HepG2 (cell line): Measurements from ENCODE around the gene VPS18. TPM values are rescaled to one million over a fixed set of nuclear protein-coding genes. Genes with fewer than 3 reads are reported as not detected.

Experiments
- ELF3 ChIP-seq: IDR thresholded peaks from 2 replicates; pipeline ENCODE4 v1.6.1; 2016; ENCODE audit warnings: missing genetic modification reagents, missing compliant biosample characterization
- SALL1 ChIP-seq: sonication (generic); formaldehyde crosslinking; IDR thresholded peaks from 2 replicates; pipeline ENCODE4 v1.8.0; 2022; ENCODE audit warnings: mild to moderate bottlenecking, missing genetic modification reagents
- SNAPC2 ChIP-seq: sonication (generic); formaldehyde crosslinking; IDR thresholded peaks from 2 replicates; pipeline ENCODE4 v1.8.1; 2022; ENCODE audit warnings: mild to moderate bottlenecking, missing genetic modification reagents
- ZBTB21 ChIP-seq: sonication (generic); formaldehyde crosslinking; IDR thresholded peaks from 2 replicates; pipeline ENCODE4 v1.4.0; 2020; ENCODE audit warnings: missing genetic modification reagents
- ZNF749 ChIP-seq: sonication (generic); formaldehyde crosslinking; IDR thresholded peaks from 2 replicates; pipeline ENCODE4 v1.8.0; 2022; ENCODE audit warnings: mild to moderate bottlenecking, missing genetic modification reagents, moderate library complexity, borderline replicate concordance
- ZSCAN22 ChIP-seq: sonication (generic); formaldehyde crosslinking; IDR thresholded peaks from 2 replicates; pipeline ENCODE4 v1.4.0; 2020; ENCODE audit warnings: mild to moderate bottlenecking, missing genetic modification reagents
- polyA plus RNA-seq, 8 experiments: library from polyadenylated mRNA; depleted of rRNA in 3 of 8; stranded (reverse) in 7 of 8; unstranded in 1 of 8; fragments of >200 nt; fragmentation: Illumina TruSeq in 4 of 8; extraction: Trizol in 4 of 8; gene quantifications; 2 replicates each; pipeline versions ENCODE4 v1.2.1 to v1.2.3, GENCODE V29; 2011 to 2016; ENCODE audit warnings: low read depth in 4 of 8, missing spikeins in 1 of 8, mixed read lengths in 1 of 8; ENCODE audit not compliant: insufficient read depth in 1 of 8
- total RNA-seq, 5 experiments: library from RNA; depleted of rRNA; stranded (reverse); fragments of >200 nt; fragmentation: Illumina TruSeq; extraction: Trizol; gene quantifications; 2 replicates each; pipeline ENCODE4 v1.2.3, GENCODE V29; 2016; ENCODE audit warnings: low read depth in 1 of 5
- TF ChIP-seq, protein P1 (sequence below): sonication (generic); formaldehyde crosslinking; IDR thresholded peaks from 2 replicates; pipeline ENCODE4 v1.4.0; 2020; ENCODE audit warnings: missing genetic modification reagents, borderline replicate concordance
- TF ChIP-seq, protein P2 (sequence below): sonication (generic); formaldehyde crosslinking; conservative IDR thresholded peaks from 2 replicates; pipeline ENCODE4 v1.5.0; 2020; ENCODE audit warnings: missing genetic modification reagents
- TF ChIP-seq, protein P3 (sequence below): sonication (generic); formaldehyde crosslinking; IDR thresholded peaks from 2 replicates; pipeline ENCODE4 v1.5.1; 2020; ENCODE audit warnings: mild to moderate bottlenecking, missing genetic modification reagents
- TF ChIP-seq, protein P4 (sequence below): sonication (generic); formaldehyde crosslinking; IDR thresholded peaks from 2 replicates; pipeline ENCODE4 v1.4.0; 2020; ENCODE audit warnings: missing genetic modification reagents

VPS18 gene
- total and polyA plus RNA-seq, 2 of the 13 experiments (the other 11 are each of a cell fraction or from before 2014, with no cell fraction given): 5.8 to 17.0 TPM

DNA sequence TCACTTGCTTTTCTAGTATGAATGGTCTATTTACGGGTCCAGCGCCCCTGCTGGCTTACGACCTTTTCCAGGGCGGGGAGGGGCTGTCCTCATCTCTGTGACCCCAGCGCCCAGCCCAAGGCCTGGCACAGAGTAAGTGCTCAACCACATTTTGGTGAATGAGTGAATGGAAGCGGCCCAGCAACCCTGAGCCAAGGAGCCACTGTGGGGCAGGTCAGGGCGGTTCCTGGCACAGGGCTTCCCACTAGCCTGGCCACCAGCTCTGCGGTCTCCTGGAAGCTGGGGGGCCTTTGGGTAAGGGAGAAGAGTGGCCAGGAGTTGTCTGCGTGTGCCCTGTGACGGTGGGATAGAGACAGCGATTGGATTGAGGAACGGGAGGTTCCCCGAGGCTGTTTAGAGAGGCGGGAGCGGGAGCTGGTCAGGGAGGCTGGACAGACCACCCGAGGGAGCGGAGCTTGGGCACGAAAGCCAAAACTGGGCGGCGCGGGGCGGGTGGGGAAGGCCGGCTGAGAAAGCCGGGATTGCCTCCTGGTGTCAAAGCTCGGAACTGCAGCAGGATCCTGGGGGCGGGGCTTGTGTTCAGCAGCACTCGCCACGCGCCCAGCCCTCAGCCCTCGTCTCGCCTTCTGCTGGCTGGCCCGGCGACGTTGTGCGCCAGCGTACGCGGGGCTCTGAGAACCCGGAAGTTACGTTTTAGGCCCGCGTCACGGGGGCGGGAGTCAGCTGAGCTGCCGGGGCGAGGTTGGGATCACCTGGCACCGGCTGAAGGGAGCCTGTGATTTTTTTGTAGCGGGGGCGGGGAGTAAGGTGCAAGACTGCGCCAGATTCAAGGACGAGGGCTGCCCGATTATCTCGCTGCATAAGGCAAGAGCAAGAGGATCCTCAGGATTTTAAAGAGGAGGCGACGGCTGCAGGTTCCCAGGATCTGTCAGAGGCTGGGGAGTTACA lies at the start of gene VPS18 (continued):
- TF ChIP-seq, protein P1, sequence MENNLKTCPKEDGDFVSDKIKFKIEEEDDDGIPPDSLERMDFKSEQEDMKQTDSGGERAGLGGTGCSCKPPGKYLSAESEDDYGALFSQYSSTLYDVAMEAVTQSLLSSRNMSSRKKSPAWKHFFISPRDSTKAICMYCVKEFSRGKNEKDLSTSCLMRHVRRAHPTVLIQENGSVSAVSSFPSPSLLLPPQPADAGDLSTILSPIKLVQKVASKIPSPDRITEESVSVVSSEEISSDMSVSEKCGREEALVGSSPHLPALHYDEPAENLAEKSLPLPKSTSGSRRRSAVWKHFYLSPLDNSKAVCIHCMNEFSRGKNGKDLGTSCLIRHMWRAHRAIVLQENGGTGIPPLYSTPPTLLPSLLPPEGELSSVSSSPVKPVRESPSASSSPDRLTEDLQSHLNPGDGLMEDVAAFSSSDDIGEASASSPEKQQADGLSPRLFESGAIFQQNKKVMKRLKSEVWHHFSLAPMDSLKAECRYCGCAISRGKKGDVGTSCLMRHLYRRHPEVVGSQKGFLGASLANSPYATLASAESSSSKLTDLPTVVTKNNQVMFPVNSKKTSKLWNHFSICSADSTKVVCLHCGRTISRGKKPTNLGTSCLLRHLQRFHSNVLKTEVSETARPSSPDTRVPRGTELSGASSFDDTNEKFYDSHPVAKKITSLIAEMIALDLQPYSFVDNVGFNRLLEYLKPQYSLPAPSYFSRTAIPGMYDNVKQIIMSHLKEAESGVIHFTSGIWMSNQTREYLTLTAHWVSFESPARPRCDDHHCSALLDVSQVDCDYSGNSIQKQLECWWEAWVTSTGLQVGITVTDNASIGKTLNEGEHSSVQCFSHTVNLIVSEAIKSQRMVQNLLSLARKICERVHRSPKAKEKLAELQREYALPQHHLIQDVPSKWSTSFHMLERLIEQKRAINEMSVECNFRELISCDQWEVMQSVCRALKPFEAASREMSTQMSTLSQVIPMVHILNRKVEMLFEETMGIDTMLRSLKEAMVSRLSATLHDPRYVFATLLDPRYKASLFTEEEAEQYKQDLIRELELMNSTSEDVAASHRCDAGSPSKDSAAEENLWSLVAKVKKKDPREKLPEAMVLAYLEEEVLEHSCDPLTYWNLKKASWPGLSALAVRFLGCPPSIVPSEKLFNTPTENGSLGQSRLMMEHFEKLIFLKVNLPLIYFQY (CRISPR knock-in tag): no peak; the same call in 1 of the 2 replicates
- TF ChIP-seq, protein P2, sequence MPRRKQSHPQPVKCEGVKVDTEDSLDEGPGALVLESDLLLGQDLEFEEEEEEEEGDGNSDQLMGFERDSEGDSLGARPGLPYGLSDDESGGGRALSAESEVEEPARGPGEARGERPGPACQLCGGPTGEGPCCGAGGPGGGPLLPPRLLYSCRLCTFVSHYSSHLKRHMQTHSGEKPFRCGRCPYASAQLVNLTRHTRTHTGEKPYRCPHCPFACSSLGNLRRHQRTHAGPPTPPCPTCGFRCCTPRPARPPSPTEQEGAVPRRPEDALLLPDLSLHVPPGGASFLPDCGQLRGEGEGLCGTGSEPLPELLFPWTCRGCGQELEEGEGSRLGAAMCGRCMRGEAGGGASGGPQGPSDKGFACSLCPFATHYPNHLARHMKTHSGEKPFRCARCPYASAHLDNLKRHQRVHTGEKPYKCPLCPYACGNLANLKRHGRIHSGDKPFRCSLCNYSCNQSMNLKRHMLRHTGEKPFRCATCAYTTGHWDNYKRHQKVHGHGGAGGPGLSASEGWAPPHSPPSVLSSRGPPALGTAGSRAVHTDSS (CRISPR knock-in tag): no peak
- TF ChIP-seq ZSCAN22 (CRISPR knock-in tag) (no peak), SNAPC2 (CRISPR knock-in tag) (0 out of 2 replicates have a peak, but pooled peaks have one; percentile 74), ZBTB21 (CRISPR knock-in tag) (peak; percentile 55; the same call in 1 of the 2 replicates), ZNF749 (CRISPR knock-in tag) (no peak; the same call in 1 of the 2 replicates), ELF3 (peak; percentile 80), SALL1 (CRISPR knock-in tag) (peak; percentile 43)
- TF ChIP-seq, protein P3, sequence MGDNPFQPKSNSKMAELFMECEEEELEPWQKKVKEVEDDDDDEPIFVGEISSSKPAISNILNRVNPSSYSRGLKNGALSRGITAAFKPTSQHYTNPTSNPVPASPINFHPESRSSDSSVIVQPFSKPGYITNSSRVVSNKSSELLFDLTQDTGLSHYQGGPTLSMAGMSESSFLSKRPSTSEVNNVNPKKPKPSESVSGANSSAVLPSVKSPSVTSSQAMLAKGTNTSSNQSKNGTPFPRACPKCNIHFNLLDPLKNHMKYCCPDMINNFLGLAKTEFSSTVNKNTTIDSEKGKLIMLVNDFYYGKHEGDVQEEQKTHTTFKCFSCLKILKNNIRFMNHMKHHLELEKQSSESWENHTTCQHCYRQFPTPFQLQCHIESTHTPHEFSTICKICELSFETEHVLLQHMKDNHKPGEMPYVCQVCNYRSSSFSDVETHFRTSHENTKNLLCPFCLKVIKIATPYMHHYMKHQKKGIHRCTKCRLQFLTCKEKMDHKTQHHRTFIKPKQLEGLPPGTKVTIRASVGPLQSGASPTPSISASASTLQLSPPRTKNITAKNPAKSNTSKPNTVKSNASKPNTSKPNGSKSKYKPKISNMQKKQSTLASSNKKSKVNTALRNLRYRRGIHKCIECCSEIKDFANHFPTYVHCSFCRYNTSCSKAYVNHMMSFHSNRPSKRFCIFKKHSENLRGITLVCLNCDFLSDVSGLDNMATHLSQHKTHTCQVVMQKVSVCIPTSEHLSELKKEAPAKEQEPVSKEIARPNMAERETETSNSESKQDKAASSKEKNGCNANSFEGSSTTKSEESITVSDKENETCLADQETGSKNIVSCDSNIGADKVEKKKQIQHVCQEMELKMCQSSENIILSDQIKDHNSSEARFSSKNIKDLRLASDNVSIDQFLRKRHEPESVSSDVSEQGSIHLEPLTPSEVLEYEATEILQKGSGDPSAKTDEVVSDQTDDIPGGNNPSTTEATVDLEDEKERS (CRISPR knock-in tag): no peak
- TF ChIP-seq, protein P4, sequence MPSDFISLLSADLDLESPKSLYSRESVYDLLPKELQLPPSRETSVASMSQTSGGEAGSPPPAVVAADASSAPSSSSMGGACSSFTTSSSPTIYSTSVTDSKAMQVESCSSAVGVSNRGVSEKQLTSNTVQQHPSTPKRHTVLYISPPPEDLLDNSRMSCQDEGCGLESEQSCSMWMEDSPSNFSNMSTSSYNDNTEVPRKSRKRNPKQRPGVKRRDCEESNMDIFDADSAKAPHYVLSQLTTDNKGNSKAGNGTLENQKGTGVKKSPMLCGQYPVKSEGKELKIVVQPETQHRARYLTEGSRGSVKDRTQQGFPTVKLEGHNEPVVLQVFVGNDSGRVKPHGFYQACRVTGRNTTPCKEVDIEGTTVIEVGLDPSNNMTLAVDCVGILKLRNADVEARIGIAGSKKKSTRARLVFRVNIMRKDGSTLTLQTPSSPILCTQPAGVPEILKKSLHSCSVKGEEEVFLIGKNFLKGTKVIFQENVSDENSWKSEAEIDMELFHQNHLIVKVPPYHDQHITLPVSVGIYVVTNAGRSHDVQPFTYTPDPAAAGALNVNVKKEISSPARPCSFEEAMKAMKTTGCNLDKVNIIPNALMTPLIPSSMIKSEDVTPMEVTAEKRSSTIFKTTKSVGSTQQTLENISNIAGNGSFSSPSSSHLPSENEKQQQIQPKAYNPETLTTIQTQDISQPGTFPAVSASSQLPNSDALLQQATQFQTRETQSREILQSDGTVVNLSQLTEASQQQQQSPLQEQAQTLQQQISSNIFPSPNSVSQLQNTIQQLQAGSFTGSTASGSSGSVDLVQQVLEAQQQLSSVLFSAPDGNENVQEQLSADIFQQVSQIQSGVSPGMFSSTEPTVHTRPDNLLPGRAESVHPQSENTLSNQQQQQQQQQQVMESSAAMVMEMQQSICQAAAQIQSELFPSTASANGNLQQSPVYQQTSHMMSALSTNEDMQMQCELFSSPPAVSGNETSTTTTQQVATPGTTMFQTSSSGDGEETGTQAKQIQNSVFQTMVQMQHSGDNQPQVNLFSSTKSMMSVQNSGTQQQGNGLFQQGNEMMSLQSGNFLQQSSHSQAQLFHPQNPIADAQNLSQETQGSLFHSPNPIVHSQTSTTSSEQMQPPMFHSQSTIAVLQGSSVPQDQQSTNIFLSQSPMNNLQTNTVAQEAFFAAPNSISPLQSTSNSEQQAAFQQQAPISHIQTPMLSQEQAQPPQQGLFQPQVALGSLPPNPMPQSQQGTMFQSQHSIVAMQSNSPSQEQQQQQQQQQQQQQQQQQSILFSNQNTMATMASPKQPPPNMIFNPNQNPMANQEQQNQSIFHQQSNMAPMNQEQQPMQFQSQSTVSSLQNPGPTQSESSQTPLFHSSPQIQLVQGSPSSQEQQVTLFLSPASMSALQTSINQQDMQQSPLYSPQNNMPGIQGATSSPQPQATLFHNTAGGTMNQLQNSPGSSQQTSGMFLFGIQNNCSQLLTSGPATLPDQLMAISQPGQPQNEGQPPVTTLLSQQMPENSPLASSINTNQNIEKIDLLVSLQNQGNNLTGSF (CRISPR knock-in tag): no peak
